Activated CD8-positive, alpha-beta memory T cell treated with anti-CD3 and anti-CD28 coated beads, Interleukin-2, amount 50 U/mL, for 1 hour (primary cell): ENCODE data around the gene RIPOR3.
"Not testable (repeated sequence)": the region's sequence is repeated elsewhere in the genome, so short reads cannot be mapped to it uniquely, and the experiment has no call there.

Experiments used
- DNase-seq: peaks from one replicate; pipeline ENCODE4 v3.0.0-alpha.2; 2020; ENCODE audit errors: extremely low read depth

RIPOR3 gene

GRCh38 chr20:50703651-50704438 is 12.5 kb upstream of the RIPOR3 start:
- DNase-seq, result not testable (repeated sequence)

DNA sequence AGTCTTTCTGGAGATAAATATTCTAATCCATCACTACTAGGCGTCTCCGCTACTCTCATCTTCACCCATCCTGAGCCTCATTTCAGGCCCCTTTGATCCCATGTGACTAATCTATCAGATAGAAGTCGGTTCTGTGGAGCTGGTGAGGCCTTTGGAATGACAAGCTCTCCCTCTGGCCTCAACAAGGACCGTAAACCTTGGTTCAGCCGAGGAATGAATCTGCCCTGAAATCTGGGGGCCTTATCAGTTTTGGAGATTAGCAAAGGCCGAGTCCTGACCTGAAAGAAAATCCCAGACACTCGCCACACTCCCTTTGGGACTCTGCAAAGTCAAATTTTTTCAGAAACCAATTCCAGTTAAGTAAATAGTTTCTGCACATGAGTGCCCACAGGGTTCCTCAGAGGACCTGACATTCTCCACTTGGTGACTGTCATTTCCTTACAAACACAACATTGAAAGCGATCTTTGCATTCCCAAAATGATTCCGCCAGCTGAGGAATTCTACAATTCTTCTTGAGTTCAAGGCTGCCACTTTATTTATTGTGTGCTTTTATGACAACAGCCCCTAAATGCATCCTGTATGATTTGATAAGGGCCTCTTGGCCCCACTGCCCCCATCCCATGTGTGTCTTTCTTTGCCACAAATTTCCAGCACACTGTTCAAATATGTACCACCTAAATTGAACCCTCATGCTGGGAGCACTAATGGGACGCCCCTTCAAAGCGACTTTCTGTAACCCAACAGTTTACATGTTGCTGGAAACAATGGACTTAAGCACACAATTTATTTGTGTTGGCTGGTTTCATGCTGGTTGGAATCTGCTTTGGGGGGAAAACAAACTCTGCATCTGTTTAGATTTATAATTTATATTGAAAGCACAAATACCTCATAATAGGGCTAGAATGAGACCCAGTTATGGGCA is 10.0 kb upstream of the RIPOR3 start:
- DNase-seq, result no peak

DNA sequence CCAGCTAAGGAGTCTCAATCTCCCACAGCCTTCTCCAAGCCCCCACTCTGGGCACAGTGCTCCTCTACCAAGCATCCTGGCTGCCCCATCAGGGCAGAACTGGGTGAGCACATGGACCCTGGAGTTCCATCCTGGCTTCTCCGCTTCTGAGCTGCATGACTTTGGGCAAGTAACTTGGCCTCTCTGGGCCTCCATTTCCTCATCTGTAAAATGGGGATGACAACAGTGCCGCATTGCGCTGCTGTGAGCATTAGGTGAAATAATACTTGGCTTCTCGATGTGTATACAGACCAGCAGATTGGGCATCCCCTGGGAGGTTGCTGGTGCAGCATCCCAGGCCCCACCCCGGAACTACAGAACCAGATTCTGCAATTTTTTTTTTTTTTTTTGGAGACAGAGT is 8.3 kb upstream of the RIPOR3 start:
- DNase-seq, result no peak

GRCh38 chr20:50698255-50698654 is 6.9 kb upstream of the RIPOR3 start:
- DNase-seq, result not testable (repeated sequence)

DNA sequence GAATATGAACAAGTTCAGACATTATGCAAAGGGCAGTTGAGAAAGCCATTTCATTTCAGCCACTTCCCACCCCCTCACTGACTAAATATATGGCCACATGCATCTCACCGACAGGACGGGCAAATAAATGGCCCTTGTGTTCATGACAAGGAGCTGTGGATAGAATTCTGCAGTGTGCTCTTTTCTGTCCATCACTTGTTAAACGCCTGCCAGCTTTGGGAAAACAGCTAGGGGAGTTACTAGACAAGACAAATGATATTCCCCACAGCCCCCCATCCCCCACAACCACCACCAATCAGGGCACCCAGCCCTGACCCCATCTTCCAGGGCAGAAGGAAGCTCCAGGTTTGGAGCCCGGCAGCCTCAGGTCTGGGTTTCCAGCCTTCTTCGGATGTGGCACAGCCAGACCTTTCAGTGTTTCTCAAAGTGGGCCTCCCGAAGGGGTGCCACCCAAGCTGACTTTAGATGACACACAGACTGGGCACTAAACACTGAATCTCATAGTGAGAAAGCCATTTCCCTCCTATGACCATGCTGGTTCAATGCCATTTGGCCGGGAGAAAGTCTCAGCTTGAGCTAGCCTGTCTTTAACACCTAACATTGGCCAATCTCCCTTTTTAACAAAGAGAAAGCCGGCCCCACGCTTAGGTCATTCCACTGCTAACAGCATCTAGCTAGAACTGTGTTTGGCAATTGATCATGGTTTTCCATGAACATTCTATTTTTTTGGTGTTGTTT is 4.0 kb upstream of the RIPOR3 start:
- no peak for DNase-seq

GRCh38 chr20:50694379-50695134 is 3.2 kb upstream of the RIPOR3 start:
- no peak for DNase-seq

GRCh38 chr20:50693001-50693400 is 1.7 kb upstream of the RIPOR3 start:
- DNase-seq, result no peak

DNA sequence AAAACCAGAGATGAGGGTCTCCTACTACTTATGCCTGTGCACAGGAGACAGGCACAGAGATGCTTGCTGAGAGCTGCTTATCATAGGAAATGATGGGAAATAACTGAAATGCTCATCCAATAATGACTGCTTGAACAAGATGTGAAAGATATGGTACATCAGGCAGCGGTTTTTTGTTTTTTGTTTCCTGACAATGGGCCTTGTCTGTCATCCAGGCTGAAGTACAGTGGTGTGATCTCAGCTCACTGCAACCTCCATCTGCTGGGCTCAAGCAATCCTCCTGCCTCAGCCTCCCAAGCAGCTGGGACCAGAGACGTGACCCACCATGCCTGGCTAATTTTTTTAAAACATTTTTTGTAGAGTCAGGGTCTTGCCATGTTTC is 1.2 kb upstream of the RIPOR3 start:
- no peak for DNase-seq

GRCh38 chr20:50691573-50692551 is 520 bp upstream of the RIPOR3 start:
- no peak for DNase-seq

GRCh38 chr20:50689864-50690649 is 1.3 kb downstream of the RIPOR3 start:
- DNase-seq, result no peak

GRCh38 chr20:50688256-50688975 is 2.9 kb downstream of the RIPOR3 start:
- no peak for DNase-seq

- DNase-seq, result no peak
Measured at GRCh38 chr20:50686821-50687220, 4.5 kb downstream of the RIPOR3 start.

GRCh38 chr20:50683570-50683969 is 7.8 kb downstream of the RIPOR3 start:
- no peak for DNase-seq

GRCh38 chr20:50682947-50683530 is 8.3 kb downstream of the RIPOR3 start:
- DNase-seq, result no peak

GRCh38 chr20:50682065-50682464 is 9.3 kb downstream of the RIPOR3 start:
- DNase-seq, result no peak

DNA sequence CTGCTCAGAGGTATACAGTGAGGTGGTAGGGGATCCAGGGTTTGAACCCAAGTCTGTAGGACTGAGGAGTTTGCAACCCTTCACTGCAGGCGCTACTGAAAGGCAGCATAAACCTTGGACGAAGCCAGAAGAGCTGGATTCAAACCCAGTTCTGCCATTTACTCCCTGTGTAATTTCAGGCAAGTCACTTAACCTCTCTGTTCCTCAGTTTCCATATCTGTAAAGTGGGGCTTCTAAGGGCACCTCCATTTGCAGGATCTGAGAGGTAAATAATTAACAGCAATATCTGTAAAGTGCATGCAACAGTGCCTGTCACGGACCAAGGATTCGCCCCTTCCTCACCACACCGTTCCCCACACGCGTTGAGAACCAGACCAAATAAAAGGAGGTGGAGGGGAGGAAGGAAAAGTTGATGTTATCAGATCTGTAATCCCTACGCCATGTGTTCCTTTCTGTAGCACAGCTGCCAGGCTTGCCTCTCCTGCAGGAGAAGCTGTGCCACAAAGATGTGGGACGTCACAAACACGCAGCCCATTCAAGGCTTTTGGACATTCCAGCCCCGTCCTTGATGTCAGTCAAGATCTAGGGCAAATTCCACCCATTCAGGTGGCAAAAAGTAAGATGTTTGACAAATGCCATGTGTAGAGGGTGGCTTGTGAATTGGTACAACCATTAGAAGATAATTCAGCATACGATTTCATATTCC is 9.8 kb downstream of the RIPOR3 start:
- DNase-seq, result no peak

DNA sequence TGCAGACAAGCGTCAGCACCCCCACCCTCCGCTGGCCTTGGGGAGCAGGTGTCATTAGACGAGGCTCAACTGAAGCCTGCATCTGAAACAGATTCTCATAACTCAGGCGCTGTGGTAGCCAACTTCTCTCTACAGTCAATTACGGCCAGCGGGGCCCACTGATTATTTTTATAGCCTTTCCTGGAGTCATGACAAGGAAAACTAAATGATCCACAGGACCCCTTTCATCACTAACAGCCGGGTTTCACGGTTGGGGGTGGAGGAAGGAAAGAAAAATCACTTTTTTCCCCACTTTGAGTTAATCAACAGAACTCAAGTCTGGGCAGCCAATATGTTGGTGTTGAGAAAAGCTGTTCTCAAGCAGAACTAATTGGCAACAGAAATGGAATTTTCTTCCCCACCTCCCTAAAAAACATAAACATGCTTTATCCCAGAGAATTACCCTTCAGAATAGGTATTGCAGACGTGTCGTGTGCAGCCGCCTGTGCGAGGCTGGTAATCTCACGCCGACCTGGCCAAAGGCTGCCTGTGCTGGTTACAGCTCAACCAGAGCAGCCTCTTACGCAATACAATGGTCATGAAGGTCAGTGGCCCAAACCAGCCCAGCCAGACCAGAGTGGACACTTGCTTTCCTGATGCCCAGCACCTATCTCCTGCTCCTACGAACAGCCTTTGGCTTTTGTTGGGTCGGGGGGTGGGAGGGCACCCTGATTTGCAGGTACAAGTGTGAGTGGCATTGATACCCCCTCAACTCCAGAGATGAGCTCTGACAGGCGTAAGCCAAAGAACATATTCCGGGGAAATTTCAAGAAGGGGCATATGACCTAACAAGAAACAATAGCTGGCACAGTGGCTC is 11.0 kb downstream of the RIPOR3 start:
- DNase-seq, result no peak
